ENCODE results near the gene IL2RA.
"Not testable (repeated sequence)": the region's sequence is repeated elsewhere in the genome, so short reads cannot be mapped to it uniquely, and the experiment has no call there.

Gene IL2RA

DNA sequence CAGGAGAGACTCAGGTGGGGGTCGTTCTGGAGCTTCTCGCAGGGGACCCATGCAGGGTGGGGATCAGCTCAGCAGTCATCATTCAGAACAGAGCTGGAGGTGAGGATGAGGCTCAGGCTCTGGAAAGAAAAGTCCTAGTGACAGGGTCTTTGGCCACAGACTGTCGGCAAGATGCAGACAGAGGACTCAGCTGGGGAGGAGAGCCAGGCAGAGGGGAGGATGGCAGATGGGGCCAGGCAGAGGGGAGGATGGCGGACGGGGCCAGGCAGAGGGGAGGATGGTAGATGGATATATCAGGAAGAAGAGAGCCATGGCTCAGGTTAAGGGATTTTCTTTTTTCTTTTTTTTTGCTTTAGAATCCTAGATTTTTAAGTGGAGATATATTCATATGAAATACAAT lies 77.1 kb downstream of the IL2RA start:
- DNase-seq (ENCODE audit: low read depth in 3 of 3): no peak

GRCh38 chr10:5983774-5984173 lies 78.4 kb downstream of the IL2RA start:
- DNase-seq (ENCODE audit: low read depth in 3 of 3): no peak

- DNase-seq (ENCODE audit: low read depth in 3 of 3): no peak
These were observed 80.6 kb downstream of the IL2RA start for GRCh38 chr10:5981529-5981928.

DNA sequence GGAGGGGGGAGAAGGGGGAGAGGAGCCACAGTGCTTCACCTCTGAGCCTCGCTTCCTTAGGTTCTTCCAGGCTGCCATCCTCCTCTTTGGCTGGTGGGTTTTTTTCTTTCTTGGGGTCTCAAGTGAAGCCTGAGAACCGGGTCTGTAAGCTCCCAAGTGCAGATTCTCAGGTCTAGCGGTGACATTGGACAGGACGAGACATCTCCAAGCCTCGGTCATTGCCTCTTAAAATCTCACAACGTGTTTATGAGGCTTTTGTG lies 84.0 kb downstream of the IL2RA start:
- no peak for DNase-seq (ENCODE audit: low read depth in 3 of 3)

DNA sequence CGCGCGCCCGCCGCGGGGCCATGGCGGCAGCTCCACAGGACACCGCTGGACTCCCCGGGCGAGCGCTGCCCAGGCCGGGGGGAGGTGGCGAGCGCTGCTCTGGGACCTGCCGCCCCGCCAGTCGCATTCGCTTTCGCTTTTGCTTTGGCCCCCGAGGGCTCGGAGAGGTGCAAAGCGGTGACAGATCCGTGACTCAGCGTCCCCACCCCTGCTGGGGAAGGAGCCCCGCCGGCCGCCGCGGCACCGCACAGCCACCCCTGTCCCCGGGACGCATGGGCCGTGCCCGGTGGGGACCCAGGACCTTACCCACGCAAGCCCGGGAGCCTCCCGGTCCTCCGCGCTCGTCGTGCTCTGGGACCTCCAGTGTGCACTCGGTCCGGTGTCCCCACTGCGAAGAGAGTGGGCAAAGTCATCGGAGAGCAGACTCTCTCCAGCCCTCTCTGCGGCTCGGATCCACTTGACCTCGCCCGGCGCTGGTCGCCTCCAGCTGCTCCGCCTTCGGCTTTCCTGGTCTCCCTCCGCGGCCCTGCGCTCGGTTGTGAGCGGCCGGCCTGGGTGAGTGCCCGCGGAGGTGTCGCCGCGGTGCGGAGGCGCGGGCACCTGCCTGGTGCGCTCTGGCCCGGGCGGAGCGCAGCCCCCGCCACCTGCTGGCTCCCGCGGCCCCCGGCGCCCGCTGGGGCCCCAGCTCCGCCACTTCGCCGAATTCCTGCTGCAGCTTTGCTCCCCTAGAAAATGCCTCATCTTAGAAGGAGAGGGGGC lies 84.5 kb downstream of the IL2RA start, which contains the start of gene IL15RA:
IL15RA (minus strand) TSS at position 73 of the 759 bp plus-strand sequence; CDS start at position 22, 51 bp downstream.
- DNase-seq (ENCODE audit: low read depth in 3 of 3): peak; percentile 77 to 86 (median 82)

DNA sequence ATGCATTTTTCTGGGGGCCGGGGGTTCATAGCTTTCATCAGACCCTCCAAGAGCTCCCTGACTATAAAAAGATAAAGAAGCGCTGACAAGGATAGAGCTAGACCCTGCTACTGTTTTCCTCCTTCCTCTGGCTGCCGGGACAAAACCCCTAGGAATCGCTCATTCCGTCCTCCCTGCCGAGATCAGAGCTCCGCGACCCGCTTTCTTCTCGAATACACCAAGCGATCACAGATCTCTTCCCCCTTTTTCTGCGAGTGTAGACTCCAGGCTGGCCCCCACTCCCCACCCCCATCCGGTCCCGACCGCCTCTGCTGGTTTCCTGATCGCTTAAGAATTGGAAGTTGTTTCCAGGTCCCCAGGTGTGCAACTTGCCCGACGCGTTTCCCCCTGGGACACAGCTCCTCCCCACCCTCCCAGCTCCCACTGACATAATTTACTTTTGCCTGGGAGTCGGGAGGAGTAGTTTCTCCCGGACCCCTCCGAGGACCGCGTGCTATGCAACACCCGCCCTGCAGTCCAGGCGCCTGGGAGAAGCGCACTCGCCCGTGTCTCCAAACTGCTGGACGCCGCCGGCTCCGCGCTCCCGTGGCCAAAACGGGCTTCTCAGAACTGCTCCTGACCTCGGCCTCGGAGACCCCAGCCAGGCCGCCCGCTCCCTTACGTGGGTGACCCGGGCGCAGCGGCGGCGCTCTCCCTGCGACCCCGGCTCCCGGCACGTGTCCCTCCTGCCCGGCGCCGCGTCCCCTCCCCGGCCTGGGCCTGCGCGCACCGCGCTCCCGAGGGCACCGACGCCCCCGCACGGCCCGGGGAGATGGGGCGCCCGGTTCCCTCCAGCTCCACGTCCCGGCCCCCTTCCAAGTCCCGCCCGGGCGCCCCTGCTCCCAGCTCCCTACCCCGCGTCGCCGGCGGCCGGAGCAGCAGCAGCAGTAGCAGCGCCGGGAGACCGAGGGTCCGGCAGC lies 85.4 kb downstream of the IL2RA start:
- DNase-seq (ENCODE audit: low read depth in 3 of 3): peak; percentile 11 to 29 (median 15)

DNA sequence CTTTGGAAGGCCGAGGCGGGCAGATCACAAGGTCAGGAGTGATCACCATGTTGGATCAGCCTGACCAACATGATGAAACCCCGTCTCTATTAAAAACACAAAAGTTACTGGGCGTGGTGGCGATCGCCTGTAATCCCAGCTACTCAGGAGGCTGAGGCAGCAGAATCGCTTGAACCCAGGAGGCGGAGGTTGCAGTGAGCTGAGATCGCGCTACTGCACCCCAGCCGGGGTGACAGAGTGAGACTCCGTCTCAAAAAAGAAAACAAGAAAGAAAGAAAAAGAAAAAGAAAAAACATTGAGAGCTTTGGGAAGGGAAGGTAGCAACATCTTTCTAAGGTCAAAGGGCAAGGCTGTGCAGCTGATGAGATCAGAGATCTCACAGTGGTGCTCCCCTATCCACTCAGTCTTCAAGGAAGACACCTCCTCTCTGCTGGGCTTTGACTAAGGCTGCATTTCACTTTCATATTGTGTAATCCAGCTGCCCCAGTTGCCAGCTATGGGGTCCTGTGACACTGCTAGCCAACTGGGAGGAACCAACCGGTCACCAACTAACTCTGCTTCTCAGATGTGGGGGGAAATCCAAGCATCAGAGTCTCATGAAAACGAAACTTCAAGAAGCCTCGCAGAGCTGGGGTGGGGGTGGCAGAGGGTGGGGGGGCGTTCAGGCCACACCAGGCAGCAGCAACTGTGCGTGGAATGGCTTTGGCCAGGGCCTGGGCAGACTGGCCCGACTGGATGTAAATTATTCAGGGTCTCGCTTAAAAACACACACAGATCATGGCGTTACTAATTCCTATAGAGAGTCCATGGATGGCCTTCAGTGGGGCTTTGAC lies 86.3 kb downstream of the IL2RA start:
- DNase-seq (ENCODE audit: low read depth in 3 of 3): peak; percentile 23 to 37 (median 29)

DNA sequence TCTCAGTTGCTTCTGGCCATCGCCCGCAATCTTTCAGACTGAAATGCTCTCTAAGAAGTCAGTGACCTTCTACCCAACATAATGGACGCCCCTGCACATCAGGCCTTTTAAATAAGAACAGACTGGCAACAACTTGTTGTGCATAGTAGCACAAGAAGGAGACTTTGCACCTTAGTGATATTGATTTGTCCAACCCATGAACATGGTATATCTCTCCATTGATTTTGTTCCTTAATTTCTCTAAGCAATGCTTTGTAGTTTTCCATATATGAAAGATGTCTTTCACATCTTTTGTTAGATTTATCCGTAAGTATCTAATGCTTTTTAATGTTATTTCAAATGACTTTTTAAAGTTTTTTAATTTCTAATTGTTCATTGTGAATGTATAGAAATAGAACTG lies 89.1 kb downstream of the IL2RA start:
- DNase-seq (ENCODE audit: low read depth in 3 of 3): no peak

DNA sequence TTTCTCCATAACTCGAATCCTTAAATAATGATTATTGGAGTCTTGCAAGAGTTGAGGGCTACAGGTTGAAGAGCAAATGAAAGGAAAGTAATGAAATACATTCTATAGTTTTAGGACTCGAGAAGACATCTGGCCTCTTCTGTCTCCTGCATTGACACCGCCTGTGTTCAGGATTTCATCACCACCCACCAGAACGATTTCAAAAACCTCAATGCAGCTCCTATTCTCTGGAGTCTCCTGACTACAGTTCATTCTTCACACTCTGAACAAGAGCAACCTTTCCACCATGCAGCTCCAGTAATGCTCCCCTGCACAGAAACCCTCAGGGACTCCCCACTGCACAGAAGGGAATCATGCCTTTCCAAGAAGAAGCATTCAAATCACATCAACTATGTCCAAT lies 90.3 kb downstream of the IL2RA start:
- no peak for DNase-seq (ENCODE audit: low read depth in 3 of 3)

DNA sequence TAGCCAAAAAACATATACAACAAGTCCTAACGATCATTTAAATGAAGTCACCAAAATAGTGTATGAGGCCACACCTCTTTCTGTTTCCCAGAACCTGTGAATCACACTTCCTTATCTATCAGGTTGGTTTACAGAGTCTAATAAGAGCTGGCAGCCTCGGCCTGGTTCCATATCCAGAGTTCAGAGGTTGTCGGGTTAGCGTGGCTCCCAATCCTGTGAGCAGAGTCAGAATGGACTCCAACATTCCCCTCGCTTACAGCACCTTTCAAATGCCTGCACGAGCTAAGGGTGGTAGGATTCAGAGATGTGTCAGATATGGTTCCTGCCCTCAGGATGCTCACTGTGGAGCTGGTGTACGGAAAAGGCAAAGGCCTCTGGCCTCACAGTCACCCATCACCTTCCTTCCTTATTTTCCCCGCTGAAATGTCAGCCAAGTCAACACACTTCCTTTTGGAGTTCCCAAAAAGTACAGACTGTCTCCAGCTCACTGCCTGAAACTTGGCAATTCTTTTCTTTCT lies 90.8 kb downstream of the IL2RA start:
- no peak for DNase-seq (ENCODE audit: low read depth in 3 of 3)

DNA sequence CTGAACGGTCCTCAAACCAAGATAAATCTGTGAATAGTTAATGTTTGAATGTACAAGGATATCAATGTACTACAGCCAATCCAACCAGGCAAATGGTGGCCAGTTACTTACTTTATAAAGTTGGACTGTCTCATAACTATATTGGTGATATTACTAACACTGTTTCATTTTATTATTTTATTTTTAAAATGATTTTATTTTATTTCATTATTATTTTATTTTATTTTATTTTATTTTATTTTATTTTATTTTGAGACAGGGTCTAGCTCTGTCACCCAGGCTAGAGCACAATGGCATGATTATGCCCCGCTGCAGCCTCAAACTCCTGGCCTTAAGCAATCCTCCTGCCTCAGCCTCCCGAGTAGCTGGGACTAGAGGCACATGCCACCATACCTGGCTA lies 91.6 kb downstream of the IL2RA start:
- no peak for DNase-seq (ENCODE audit: low read depth in 3 of 3)

GRCh38 chr10:5970066-5970465 lies 92.1 kb downstream of the IL2RA start:
- DNase-seq (ENCODE audit: low read depth in 3 of 3): no peak

DNA sequence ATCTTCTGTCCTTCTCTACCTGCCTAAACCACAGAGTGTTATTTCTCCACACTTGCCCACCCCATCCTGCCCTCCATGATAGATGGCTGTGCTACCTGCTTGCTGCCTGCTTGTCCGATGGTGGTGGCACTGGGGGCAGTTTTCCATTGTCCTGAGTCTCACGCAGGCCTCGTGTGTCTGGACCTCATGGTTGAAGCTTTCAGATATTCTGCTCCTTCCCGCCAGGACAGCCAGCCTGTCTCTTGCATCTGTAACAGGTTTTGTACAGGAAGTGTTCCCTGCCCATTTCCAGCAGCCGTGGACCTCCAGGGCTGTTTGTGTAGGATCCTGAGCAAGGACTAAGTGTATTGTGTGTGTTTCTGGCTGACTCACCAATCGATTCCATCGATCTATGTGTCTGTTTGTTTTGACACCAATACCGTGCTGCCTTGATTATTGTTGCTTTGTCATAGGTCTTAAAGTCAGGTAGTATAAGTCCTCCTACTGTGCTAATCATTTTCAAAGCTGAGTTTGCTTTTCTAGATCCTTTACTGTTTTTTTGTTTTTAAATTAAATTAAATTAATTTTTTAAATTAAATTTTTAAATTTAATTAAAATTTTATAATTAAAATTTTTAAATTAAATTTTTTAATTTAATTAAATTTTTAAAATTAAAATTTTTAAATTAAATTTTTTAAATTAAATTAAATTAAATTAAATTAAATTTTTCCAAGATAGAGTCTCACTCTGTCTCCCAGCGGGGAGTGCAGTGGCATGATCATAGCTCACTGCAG lies 93.3 kb downstream of the IL2RA start:
- DNase-seq (ENCODE audit: low read depth in 3 of 3): no peak

DNA sequence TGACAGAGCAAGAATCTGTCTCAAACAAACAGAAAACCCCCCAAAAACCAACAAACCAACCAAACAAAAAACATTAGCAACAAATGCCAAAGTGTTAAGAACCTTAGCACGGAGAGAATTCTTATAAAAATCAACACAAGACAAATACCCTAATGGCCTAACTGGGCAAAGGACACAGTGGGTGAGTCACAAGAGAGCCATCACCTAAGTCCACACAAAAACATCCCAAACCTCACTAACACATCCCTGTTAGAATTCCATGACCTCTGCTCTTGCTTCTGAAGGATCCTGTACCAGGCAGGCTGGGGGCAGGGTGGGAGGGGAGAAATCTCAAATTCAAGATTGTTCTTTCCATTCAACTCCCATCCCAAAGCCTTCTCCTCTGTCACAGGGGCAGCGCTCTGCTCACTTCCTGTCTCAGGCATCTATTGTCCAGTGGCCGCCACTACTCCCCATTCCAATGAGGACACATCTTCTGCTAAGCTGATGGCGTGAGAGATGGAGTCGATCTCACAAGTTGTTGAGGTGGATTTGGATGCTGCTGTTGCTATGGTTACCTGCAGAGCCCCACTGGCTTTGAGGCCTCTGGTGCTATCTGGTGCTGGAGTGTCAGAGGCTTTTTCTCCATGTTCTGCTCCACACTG lies 94.0 kb downstream of the IL2RA start:
- DNase-seq (ENCODE audit: low read depth in 3 of 3): no peak

DNA sequence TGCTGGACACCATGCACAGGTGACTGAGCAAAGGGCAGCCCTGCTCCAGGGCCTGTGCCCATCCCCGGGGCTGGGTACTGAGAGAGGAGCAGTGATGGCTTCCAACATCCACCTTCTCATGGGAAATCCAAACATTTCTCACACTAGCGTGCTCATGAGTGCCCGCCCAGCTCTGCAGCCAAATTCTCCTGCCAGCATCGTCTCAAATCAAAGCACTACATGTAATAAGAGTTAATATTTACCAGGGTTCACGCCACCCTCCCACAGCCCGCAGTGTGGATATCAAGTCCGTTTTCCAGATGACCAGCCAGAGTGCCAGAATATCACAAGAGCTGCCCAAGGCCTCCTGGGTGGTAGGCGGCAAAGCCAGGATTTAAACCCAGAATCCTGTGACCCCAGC lies 96.9 kb downstream of the IL2RA start:
- no peak for DNase-seq (ENCODE audit: low read depth in 3 of 3)

DNA sequence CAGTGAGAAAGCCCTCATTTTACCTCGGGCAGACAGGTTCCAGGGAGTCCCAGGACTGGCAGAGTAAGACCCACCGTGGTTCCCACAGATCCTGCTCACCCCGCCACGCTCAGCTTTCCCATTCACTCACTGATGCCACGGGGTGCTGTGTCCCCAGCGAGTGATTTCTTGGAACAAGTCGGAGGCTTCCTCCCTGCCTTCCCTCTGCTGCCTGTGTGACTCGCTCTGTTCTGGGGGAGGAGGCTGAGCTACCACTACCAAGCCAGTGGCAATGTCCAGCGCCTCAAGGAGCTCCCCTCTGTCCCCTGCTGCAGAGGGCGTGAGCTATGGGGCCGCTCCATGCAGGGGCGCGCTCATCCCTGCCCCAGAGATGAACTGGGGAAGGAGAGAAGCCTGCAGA lies 97.4 kb downstream of the IL2RA start:
- no peak for DNase-seq (ENCODE audit: low read depth in 3 of 3)

GRCh38 chr10:5963591-5963990 lies 98.6 kb downstream of the IL2RA start:
- DNase-seq (ENCODE audit: low read depth in 3 of 3): no peak

GRCh38 chr10:5963071-5963470 lies 99.1 kb downstream of the IL2RA start:
- DNase-seq (ENCODE audit: low read depth in 3 of 3): no peak

DNA sequence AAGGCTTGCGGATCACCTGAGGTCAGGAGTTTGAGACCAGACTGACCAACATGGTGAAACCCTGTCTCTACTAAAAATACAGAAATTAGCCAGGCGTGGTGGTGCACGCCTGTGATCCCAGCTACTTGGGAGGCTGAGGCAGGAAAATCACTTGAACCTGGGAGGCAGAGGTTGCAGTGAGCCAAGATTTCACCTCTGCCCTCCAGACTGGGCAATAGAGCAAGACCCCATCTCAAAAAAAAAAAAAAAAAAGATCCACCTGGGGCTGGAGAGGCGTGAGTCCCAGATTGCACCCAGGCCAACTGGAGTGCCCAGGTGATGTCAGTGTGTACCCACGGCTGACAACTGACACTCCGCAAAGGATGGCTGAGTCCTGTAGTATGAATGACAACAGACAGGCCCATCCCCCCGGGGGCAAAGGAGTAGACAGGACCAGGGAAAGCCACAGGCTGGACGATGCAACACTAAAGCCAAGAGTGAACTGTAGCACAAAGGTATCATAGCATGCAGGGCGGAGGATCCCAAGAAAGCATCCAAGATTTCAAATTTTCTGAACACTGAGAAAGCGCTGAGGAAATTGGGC lies 99.7 kb downstream of the IL2RA start:
- not testable (repeated sequence) for DNase-seq (ENCODE audit: low read depth in 3 of 3)

DNA sequence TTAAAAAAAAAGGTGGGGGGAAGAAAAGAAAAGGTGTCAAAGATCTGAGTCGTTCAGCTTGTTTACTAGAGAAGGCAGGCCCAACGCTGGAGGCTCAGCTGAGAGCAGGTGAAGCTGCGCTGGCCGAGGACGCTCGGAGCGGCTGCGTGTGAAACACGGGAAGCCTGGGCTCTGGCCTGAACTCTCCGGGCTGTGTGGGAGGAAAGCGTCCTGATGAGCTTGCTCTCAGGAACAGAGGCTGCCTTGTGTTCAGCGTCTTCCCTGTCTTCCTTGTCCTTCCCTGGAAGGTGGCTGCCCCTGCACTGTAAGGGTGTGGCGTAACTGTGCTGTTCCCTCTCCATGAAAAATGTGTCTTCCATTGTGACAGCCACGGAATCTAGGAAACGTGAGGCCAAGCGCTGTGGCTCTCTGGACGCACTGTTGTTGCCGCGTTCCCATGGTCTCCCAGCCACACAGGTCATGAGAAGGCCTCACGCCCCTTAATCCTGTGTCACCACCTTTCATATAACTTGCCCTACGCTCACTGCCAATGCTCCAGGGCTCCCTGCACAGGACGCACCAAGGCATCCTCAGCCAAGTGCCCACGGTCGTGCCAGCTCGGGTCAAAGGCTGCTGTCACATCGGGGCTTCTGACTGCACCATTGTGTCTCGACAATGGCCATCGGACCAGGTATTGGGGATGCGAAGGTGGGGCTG lies 100.6 kb downstream of the IL2RA start:
- no peak for DNase-seq (ENCODE audit: low read depth in 3 of 3)

Measured in stimulated activated CD4-positive, alpha-beta T cell treated with anti-CD3 and anti-CD28 coated beads, TNF-alpha, amount 100 ng/mL, for 4 hours (primary cell).